K562 (cell line): ENCODE measurements around the gene WDR18. TPM values are rescaled to one million over a fixed set of nuclear protein-coding genes. Genes with fewer than 3 reads are reported as not detected.

Experiments used
- ATAC-seq: fragments of 200-7000 bp; cut with Tn5 transposase; 3 replicates; pipeline ENCODE4 v1.9.1; 2020; ENCODE audit warnings: moderate library complexity
- BruUV-seq: library from RNA; stranded (reverse); fragments of 400-500 nt; replicated peaks from 2 replicates; lab custom pipeline; 2021; lab: Mats Ljungman, UMichigan
- CTCF ChIA-PET: fragments of 300-600 bp; formaldehyde crosslinking; extraction: SDS; loops from one replicate; lab custom pipeline; 2021; ENCODE audit warnings: low intra/inter-chr PET ratio; lab: Yijun Ruan, JAX
- POLR2A ChIA-PET: fragments of 300-600, 350-650 bp; sonication (Branson Sonifier 250); formaldehyde crosslinking; extraction: SDS; loops from one replicate; lab custom pipeline; 2021; ENCODE audit warnings: antibody characterized with exemption, inconsistent platforms; lab: Yijun Ruan, JAX
- DNase-seq, 4 experiments: peaks; one replicate each; pipeline versions ENCODE4 v3.0.0 to v3.0.0-alpha.2; 2011 to 2018; ENCODE audit warnings: low spot score in 3 of 4, mixed read lengths in 3 of 4; ENCODE audit errors: extremely low read depth in 1 of 4
- FAIRE-seq: peaks from 2 replicates; lab custom pipeline; 2011; peaks lifted over from hg19 to GRCh38; lab: Jason Lieb, UNC
- H2AFZ ChIP-seq: 2 replicates; pipeline ENCODE4 v1.6.0; 2011; ENCODE audit warnings: low read depth, low read length, control low read depth, inconsistent platforms
- H3K27ac ChIP-seq: fragments of 200-600 bp; 3 replicates; pipeline ENCODE4 v1.8.0; 2011; ENCODE audit warnings: low read depth, mild to moderate bottlenecking, control low read depth, inconsistent platforms, low read length, moderate library complexity, mixed read lengths; ENCODE audit errors: extremely low read depth
- H3K27me3 ChIP-seq, 2 experiments: fragments of 300-600 bp in 1 of 2; 2 replicates in 1 of 2; 3 replicates in 1 of 2; pipeline versions ENCODE4 v1.6.0 to v1.8.0; 2011; ENCODE audit warnings: inconsistent platforms in 2 of 2, low read length in 2 of 2, mild to moderate bottlenecking in 1 of 2, mixed read lengths in 1 of 2, moderate library complexity in 1 of 2; ENCODE audit not compliant: control insufficient read depth in 2 of 2, insufficient read depth in 2 of 2
- H3K36me3 ChIP-seq: fragments of 300-600 bp; 3 replicates; pipeline ENCODE4 v1.8.0; 2011; ENCODE audit warnings: mild to moderate bottlenecking, low read length, inconsistent platforms; ENCODE audit not compliant: control insufficient read depth, insufficient read depth
- H3K4me1 ChIP-seq, 2 experiments: fragments of 200-600 bp in 1 of 2; replicated peaks in 1 of 2; 2 replicates in 1 of 2; 3 replicates in 1 of 2; pipeline versions ENCODE4 v1.5.1 to v1.8.0; 2011; ENCODE audit warnings: inconsistent platforms in 2 of 2, low read length in 2 of 2, mild to moderate bottlenecking in 1 of 2, mixed read lengths in 1 of 2, moderate library complexity in 1 of 2; ENCODE audit not compliant: control insufficient read depth in 2 of 2, insufficient read depth in 2 of 2
- H3K4me2 ChIP-seq: 2 replicates; pipeline ENCODE4 v1.6.1; 2011; ENCODE audit warnings: low read length, control low read depth, inconsistent platforms, mixed read lengths; ENCODE audit not compliant: insufficient read depth
- H3K4me3 ChIP-seq: fragments of 200-600 bp; sonication (generic), shearing (Covaris generic); 2 replicates; pipeline ENCODE4 v1.5.1; 2016; ENCODE audit warnings: control low read depth, inconsistent platforms
- H3K79me2 ChIP-seq: fragments of 200-600 bp; 3 replicates; pipeline ENCODE4 v1.8.0; 2011; ENCODE audit warnings: low read length, inconsistent platforms; ENCODE audit not compliant: control insufficient read depth, insufficient read depth
- H3K9ac ChIP-seq, 2 experiments: 2 replicates each; pipeline versions ENCODE4 v1.6.0 to v1.6.1; 2011; ENCODE audit warnings: low read depth in 2 of 2, low read length in 2 of 2, control low read depth in 1 of 2, inconsistent platforms in 1 of 2, mild to moderate bottlenecking in 1 of 2, mixed read lengths in 1 of 2; ENCODE audit not compliant: insufficient read depth in 1 of 2
- H3K9me1 ChIP-seq: one replicate; pipeline ENCODE4 v1.6.0; 2011; ENCODE audit warnings: inconsistent platforms, mild to moderate bottlenecking, low read length, moderate library complexity; ENCODE audit not compliant: control insufficient read depth, insufficient read depth
- H3K9me3 ChIP-seq: replicated peaks from 2 replicates; pipeline ENCODE4 v1.5.1; 2011; ENCODE audit warnings: low read depth, low read length, inconsistent platforms; ENCODE audit not compliant: control insufficient read depth, insufficient read depth
- H4K20me1 ChIP-seq: replicated peaks from 2 replicates; pipeline ENCODE4 v1.6.1; 2011; ENCODE audit warnings: low read length, inconsistent platforms, mixed read lengths; ENCODE audit not compliant: control insufficient read depth, insufficient read depth
- ATF3 ChIP-seq, 2 experiments: fragments of 450-650 bp in 1 of 2; sonication (generic) in 1 of 2; formaldehyde crosslinking in 1 of 2; IDR thresholded peaks in 1 of 2; conservative IDR thresholded peaks in 1 of 2; 2 replicates each; pipeline versions ENCODE4 v1.6.1 to v1.8.1; 2016 to 2023; ENCODE audit warnings: mild to moderate bottlenecking in 2 of 2, moderate library complexity in 2 of 2, inconsistent platforms in 1 of 2, missing genetic modification reagents in 1 of 2
- CC2D1A ChIP-seq: fragments of 450-650 bp; IDR thresholded peaks from 2 replicates; pipeline ENCODE4 v1.6.1; 2017; ENCODE audit warnings: mild to moderate bottlenecking
- FOXK1 ChIP-seq: sonication (generic); formaldehyde crosslinking; IDR thresholded peaks from 2 replicates; pipeline ENCODE4 v1.8.0; 2022; ENCODE audit warnings: missing genetic modification reagents, mild to moderate bottlenecking, borderline replicate concordance
- MLLT1 ChIP-seq, 2 experiments: fragments of 450-650 bp; IDR thresholded peaks; 2 replicates each; pipeline ENCODE4 v1.6.1; 2016
- RBM15 ChIP-seq: fragments of 200-400 bp; formaldehyde crosslinking; IDR thresholded peaks from 2 replicates; pipeline ENCODE4 v1.6.1; 2018; ENCODE audit warnings: mild to moderate bottlenecking, low read length, moderate library complexity; ENCODE audit not compliant: insufficient read depth
- RUNX1 ChIP-seq: sonication (generic); IDR thresholded peaks from 2 replicates; pipeline ENCODE4 v1.6.1; 2016; ENCODE audit warnings: antibody characterized with exemption, low read depth
- U2AF1 ChIP-seq: fragments of 200-400 bp; formaldehyde crosslinking; optimal IDR thresholded peaks from 2 replicates; pipeline ENCODE3; 2017; ENCODE audit warnings: mild to moderate bottlenecking, low read depth, low read length, moderate library complexity
- WGBS: fragments of 100-300 bp; shearing (Covaris generic); methylation state at CpG from one replicate; pipeline ENCODE4 v1.1.6; 2016; ENCODE audit warnings: low coverage, mixed read lengths; ENCODE audit not compliant: insufficient coverage; ENCODE audit errors: missing lambda C conversion rate; 5-methylcytosine and 5-hydroxymethylcytosine counted together
- in situ Hi-C: fragments of 300-500 bp; cut with MboI; formaldehyde crosslinking; loops from 4 replicates; pipeline ENCODE4 v1.15.0; 2018; ENCODE audit warnings: inconsistent platforms, mixed read lengths
- intact Hi-C: fragments of 100-400 bp; cut with micrococcal nuclease; formaldehyde crosslinking; loops from 2 replicates; pipeline ENCODE4 v1.14.2; 2022
- polyA plus RNA-seq, 8 experiments: library from polyadenylated mRNA; depleted of rRNA in 4 of 8; stranded (reverse) in 5 of 8; unstranded in 3 of 8; fragments of >200 nt; fragmentation: Nextera tagmentation in 2 of 8; fragmentation: Illumina TruSeq in 1 of 8; extraction: Ambion mirVana in 2 of 8; extraction: Trizol in 1 of 8; gene quantifications; 2 replicates each; pipeline versions ENCODE4 v1.2.1 to v1.2.3, GENCODE V29; 2011 to 2014; ENCODE audit warnings: inconsistent platforms in 1 of 8, missing spikeins in 1 of 8
- total RNA-seq, 7 experiments: library from RNA; depleted of rRNA in 6 of 7; stranded (reverse); fragments of >200 nt in 6 of 7; fragmentation: Illumina TruSeq in 2 of 7; extraction: Trizol in 2 of 7; gene quantifications; 2 replicates each; pipeline versions ENCODE4 v1.2.1 to v1.2.3, GENCODE V29; 2011 to 2021; ENCODE audit warnings: low replicate concordance in 1 of 7
- TF ChIP-seq, protein P1 (sequence below): fragments of 450-650 bp; formaldehyde crosslinking; conservative IDR thresholded peaks from 2 replicates; pipeline ENCODE4 v1.4.0; 2022; ENCODE audit warnings: mild to moderate bottlenecking, missing genetic modification characterization
- TF ChIP-seq, protein P2 (sequence below): fragments of 200-400 bp; formaldehyde crosslinking; IDR thresholded peaks from 2 replicates; pipeline ENCODE4 v1.6.1; 2017; ENCODE audit warnings: mild to moderate bottlenecking, low read depth, low read length, moderate library complexity

The WDR18 gene
- total and polyA plus RNA-seq, 9 of the 15 experiments (the other 6 are each of a cell fraction or from before 2014, with no cell fraction given) = 0.65 to 181 (median 30.1) TPM

- BruUV-seq = no TSS peak
- no peak for ATAC-seq
- in situ Hi-C loops = no loop called here
- TF ChIP-seq FOXK1 (CRISPR knock-in tag) (peak; percentile 62; the same call in 1 of the 2 replicates), MLLT1 (IDR thresholded peaks at IDR 0.05) (no peak), CC2D1A (no peak), RBM15 (no peak), RUNX1 (no peak), ATF3 (IDR thresholded peaks at IDR 0.05) (no peak), ATF3 (CRISPR knock-in tag; conservative IDR thresholded peaks at IDR 0.05) (no peak), U2AF1 (no peak)
- TF ChIP-seq, protein P1, sequence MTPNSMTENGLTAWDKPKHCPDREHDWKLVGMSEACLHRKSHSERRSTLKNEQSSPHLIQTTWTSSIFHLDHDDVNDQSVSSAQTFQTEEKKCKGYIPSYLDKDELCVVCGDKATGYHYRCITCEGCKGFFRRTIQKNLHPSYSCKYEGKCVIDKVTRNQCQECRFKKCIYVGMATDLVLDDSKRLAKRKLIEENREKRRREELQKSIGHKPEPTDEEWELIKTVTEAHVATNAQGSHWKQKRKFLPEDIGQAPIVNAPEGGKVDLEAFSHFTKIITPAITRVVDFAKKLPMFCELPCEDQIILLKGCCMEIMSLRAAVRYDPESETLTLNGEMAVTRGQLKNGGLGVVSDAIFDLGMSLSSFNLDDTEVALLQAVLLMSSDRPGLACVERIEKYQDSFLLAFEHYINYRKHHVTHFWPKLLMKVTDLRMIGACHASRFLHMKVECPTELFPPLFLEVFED (CRISPR knock-in tag) = no peak
- TF ChIP-seq, protein P2, sequence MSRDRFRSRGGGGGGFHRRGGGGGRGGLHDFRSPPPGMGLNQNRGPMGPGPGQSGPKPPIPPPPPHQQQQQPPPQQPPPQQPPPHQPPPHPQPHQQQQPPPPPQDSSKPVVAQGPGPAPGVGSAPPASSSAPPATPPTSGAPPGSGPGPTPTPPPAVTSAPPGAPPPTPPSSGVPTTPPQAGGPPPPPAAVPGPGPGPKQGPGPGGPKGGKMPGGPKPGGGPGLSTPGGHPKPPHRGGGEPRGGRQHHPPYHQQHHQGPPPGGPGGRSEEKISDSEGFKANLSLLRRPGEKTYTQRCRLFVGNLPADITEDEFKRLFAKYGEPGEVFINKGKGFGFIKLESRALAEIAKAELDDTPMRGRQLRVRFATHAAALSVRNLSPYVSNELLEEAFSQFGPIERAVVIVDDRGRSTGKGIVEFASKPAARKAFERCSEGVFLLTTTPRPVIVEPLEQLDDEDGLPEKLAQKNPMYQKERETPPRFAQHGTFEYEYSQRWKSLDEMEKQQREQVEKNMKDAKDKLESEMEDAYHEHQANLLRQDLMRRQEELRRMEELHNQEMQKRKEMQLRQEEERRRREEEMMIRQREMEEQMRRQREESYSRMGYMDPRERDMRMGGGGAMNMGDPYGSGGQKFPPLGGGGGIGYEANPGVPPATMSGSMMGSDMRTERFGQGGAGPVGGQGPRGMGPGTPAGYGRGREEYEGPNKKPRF = no peak
Observed at GRCh38 chr19:1019980-1020867, 36.1 kb downstream of the WDR18 start.

More at GRCh38 chr19:1019980-1020867, 36.1 kb downstream of the WDR18 start:
- Histone ChIP-seq H4K20me1 (peaks cover 50% of the 10 kb centered on the region), H3K9me3 (no peaks in the 10 kb centered on the region), H3K9me1 (peaks cover 16% of the 10 kb centered on the region), H3K36me3 (peaks cover 44% of the 10 kb centered on the region; the same call in 2 of the 3 replicates), H3K79me2 (peaks cover 59% of the 10 kb centered on the region), H3K4me2 (peak overlapping the region; percentile 88), H3K4me3 (peak overlapping the region; percentile 94), H2AFZ (peak overlapping the region; percentile 54; the same call in 1 of the 2 replicates), H3K4me1 (peaks cover 27 to 76% of the 10 kb centered on the region in 2 experiments), H3K9ac (peak overlapping the region; percentile 88 to 99), H3K27me3 (no peaks in the 10 kb centered on the region), H3K27ac (peak overlapping the region; percentile 100)
- POLR2A ChIA-PET = interaction anchor here (0.7 to 1.9 kb wide), 5 partner anchors 10 to 249 kb away, joined by 4 to 14 read pairs (median 6); partner anchors contain the start of genes CIRBP and WDR18
- WGBS = under 1% methylated on average over 41 of the region's 60 CpGs
- DNase-seq = peak in 3 of 4 experiments; percentile 55 to 71 (median 67)
- FAIRE-seq = peak; percentile 6
- intact Hi-C loops = loop anchor here (2.0 kb wide), 2 partner anchors 21 to 83 kb away; partner anchors contain the start of genes ABCA7 and GPX4
- CTCF ChIA-PET = interaction anchor here (0.6 kb wide), 1 partner anchor 476 kb away, joined by 3 read pairs; no protein-coding TSS in a partner anchor
